ENCODE measurements around the gene RFWD3. TPM values are rescaled to one million over a fixed set of nuclear protein-coding genes. Genes with fewer than 3 reads are reported as not detected.

The RFWD3 gene
- total and polyA plus RNA-seq, 2 of the 13 experiments (the other 11 are each of a cell fraction or from before 2014, with no cell fraction given): 23.4 to 62.6 TPM

DNA sequence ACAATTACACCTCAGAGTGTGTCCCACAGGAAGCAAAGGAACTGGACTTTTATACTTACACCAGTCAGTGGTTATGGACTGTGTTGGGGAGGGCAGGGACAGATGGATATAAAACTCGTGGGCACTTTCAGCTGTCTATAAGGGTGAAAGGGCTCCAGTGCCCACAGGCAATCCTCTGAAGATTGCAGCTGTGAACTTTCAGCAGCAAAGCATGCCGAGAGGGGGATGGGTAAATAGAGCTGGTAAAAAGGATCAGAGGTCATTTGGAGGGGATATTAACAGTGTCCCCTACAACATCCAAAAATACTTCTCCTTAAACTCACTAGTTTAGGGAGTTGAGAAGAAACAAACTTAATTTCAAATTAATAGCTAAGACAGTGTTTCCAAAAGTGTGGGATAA lies 13.3 kb upstream of the RFWD3 start (continued):
- no peak for TF ChIP-seq ZBTB1 (CRISPR knock-in tag; IDR thresholded peaks at IDR 0.05; ENCODE audit: borderline replicate concordance)
- no peak for TF ChIP-seq ZHX1 (CRISPR knock-in tag; IDR thresholded peaks at IDR 0.05; ENCODE audit: low read depth)
- TF ChIP-seq TSC22D2 (CRISPR knock-in tag; IDR thresholded peaks at IDR 0.05; ENCODE audit: borderline replicate concordance): no peak
- TF ChIP-seq, protein P1, sequence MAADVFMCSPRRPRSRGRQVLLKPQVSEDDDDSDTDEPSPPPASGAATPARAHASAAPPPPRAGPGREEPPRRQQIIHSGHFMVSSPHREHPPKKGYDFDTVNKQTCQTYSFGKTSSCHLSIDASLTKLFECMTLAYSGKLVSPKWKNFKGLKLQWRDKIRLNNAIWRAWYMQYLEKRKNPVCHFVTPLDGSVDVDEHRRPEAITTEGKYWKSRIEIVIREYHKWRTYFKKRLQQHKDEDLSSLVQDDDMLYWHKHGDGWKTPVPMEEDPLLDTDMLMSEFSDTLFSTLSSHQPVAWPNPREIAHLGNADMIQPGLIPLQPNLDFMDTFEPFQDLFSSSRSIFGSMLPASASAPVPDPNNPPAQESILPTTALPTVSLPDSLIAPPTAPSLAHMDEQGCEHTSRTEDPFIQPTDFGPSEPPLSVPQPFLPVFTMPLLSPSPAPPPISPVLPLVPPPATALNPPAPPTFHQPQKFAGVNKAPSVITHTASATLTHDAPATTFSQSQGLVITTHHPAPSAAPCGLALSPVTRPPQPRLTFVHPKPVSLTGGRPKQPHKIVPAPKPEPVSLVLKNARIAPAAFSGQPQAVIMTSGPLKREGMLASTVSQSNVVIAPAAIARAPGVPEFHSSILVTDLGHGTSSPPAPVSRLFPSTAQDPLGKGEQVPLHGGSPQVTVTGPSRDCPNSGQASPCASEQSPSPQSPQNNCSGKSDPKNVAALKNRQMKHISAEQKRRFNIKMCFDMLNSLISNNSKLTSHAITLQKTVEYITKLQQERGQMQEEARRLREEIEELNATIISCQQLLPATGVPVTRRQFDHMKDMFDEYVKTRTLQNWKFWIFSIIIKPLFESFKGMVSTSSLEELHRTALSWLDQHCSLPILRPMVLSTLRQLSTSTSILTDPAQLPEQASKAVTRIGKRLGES (CRISPR knock-in tag; IDR thresholded peaks at IDR 0.05; ENCODE audit: borderline replicate concordance): no peak
- no peak for TF ChIP-seq IRF9 (CRISPR knock-in tag; IDR thresholded peaks at IDR 0.05; ENCODE audit: borderline replicate concordance)
- no peak for TF ChIP-seq ZBTB34 (CRISPR knock-in tag; IDR thresholded peaks at IDR 0.05)
- TF ChIP-seq ZNF704 (CRISPR knock-in tag; IDR thresholded peaks at IDR 0.05; ENCODE audit: borderline replicate concordance): no peak
- TF ChIP-seq ZNF724P (CRISPR knock-in tag; IDR thresholded peaks at IDR 0.05; ENCODE audit: borderline replicate concordance): no peak
- no peak for TF ChIP-seq SAFB2 (CRISPR knock-in tag; IDR thresholded peaks at IDR 0.05; ENCODE audit: borderline replicate concordance, low read depth)
- no peak for TF ChIP-seq ZNF550 (CRISPR knock-in tag; IDR thresholded peaks at IDR 0.05; ENCODE audit: borderline replicate concordance)
- TF ChIP-seq, protein P2, sequence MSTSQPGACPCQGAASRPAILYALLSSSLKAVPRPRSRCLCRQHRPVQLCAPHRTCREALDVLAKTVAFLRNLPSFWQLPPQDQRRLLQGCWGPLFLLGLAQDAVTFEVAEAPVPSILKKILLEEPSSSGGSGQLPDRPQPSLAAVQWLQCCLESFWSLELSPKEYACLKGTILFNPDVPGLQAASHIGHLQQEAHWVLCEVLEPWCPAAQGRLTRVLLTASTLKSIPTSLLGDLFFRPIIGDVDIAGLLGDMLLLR (CRISPR knock-in tag; IDR thresholded peaks at IDR 0.05): no peak
- TF ChIP-seq, protein P3, sequence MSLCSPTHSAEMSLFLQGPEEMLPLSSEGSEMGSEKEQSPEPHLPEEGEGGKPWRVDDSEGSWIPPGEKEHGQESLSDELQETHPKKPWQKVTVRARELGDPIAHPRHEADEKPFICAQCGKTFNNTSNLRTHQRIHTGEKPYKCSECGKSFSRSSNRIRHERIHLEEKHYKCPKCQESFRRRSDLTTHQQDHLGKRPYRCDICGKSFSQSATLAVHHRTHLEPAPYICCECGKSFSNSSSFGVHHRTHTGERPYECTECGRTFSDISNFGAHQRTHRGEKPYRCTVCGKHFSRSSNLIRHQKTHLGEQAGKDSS (CRISPR knock-in tag; IDR thresholded peaks at IDR 0.05; ENCODE audit: borderline replicate concordance, low read depth): no peak
- no peak for TF ChIP-seq ZNF878 (CRISPR knock-in tag; IDR thresholded peaks at IDR 0.05)
- no peak for TF ChIP-seq FIP1L1 (IDR thresholded peaks at IDR 0.05; ENCODE audit: borderline replicate concordance, insufficient read depth, low read depth, low read length)
- no peak for TF ChIP-seq MYNN (CRISPR knock-in tag; IDR thresholded peaks at IDR 0.05; ENCODE audit: low read depth)
- peak; percentile 84 for TF ChIP-seq PPARG (CRISPR knock-in tag; conservative IDR thresholded peaks at IDR 0.05)
- no peak for TF ChIP-seq KDM2A (CRISPR knock-in tag; IDR thresholded peaks at IDR 0.05; ENCODE audit: borderline replicate concordance, low read depth)
- no peak for TF ChIP-seq ZMYM3 (CRISPR knock-in tag; IDR thresholded peaks at IDR 0.05)

Data from HepG2 (cell line).